Measurements from ENCODE around the gene JAKMIP3. TPM values are rescaled to one million over a fixed set of nuclear protein-coding genes. Genes with fewer than 3 reads are reported as not detected.

Gene JAKMIP3
- total RNA-seq, 1 experiment from 2014 or later = 0.07 TPM

- no peak for DNase-seq
These were observed 34.3 kb downstream of the JAKMIP3 start for GRCh38 chr10:132100091-132100481.

DNA sequence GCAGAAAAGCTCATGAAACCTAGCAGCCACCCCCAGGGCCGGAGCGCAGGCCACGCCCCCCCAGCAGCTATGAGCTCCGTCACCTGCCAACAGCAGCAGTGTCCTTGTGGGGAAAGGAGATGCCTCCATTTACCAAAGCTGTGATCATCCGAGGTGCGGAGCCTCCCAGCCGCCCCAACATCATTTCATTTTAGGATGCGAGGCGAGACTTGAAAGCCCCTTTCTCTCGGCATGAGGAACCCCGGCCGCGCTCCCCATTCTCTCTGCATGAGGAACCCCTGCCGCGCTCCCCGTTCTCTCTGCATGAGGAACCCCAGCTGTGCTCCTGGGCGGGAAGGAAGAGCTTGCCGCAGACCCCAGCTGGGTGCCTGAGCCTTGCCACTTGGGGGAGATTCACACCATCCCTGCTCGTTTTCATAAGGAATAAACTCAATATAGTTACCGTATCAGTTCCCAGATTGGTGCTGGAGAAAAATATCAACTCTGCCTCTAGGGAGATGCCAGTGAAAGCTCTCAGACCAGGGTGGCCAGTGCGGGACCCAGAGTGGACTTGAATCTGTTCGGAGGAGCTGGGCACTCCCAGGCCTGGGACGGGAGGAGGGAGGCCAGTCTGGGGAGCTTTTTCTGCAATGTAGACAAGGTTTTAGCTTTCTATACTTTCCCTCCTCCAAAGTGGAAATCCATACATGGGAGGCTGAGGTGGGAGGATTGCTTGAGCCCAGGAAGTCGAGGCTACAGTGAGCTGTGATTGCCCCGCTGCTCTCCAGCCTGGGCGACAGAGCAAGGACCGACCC is 35.0 kb downstream of the JAKMIP3 start:
- DNase-seq = no peak
- no peaks in the 10 kb centered on the region for H3K9me3 ChIP-seq
- no peaks in the 10 kb centered on the region for H3K36me3 ChIP-seq
- no peaks in the 10 kb centered on the region for H3K27me3 ChIP-seq
- no peak overlapping the region for H3K4me3 ChIP-seq

More at GRCh38 chr10:132100091-132100481, 34.3 kb downstream of the JAKMIP3 start:
- Histone ChIP-seq H3K27me3 (no peaks in the 10 kb centered on the region), H3K4me3 (no peak overlapping the region), H3K9me3 (no peaks in the 10 kb centered on the region), H3K36me3 (no peaks in the 10 kb centered on the region)

DNA sequence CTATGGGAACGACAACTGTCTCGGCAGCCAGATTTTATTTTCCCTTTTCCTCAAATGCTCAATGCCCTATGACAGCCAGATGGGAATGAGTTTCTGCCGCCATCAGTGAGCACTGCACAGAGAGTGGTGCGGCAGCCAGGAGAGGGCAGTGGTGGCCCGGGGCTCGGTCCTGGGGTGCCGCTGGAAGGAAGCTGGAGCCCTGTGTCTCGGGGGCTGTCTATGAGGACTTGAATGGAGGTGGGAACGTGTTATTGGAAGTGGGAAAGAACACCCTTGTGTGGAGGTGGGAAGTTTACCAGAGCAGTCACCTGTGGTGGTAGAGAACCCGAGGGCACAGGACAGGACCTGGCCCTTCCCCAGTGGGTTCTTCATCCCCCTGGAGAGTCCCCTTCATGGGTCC is 35.8 kb downstream of the JAKMIP3 start:
- no peak for DNase-seq
- Histone ChIP-seq H3K27me3 (no peaks in the 10 kb centered on the region), H3K36me3 (no peaks in the 10 kb centered on the region), H3K4me3 (no peak overlapping the region), H3K9me3 (no peaks in the 10 kb centered on the region)

DNA sequence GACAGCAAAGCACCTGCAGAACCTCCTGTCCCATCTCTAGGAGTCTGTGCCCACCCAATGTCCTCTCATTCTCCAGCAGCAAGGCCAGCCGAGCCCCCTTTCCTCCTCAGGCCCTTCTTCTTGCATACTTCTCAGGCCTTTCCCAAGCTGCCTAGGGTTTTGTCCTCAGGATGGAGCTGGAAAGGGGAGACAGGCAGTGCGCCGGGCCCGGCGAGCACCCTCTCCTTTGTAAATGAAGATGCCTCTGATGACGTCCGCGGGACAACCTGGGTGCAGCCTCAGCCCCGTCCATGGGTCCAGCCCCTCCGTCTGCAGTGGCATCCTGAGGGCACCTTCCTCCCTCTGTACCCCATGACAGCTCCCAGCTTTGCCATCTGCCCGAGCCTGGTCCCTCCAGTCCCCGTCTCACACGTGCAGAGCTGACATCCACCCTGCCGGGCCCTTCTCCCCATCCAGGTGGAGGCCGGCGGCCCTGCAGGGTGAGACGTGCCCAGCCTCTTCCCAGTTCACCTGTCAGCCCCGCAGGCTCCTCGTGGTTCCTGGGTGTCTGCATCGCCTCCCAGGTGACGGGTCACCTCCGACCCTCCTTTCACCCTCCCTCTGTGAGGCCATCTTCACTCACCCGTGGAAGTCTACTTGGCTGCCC is 36.4 kb downstream of the JAKMIP3 start:
- Histone ChIP-seq H3K9me3 (no peaks in the 10 kb centered on the region), H3K36me3 (no peaks in the 10 kb centered on the region)
- DNase-seq = no peak

DNA sequence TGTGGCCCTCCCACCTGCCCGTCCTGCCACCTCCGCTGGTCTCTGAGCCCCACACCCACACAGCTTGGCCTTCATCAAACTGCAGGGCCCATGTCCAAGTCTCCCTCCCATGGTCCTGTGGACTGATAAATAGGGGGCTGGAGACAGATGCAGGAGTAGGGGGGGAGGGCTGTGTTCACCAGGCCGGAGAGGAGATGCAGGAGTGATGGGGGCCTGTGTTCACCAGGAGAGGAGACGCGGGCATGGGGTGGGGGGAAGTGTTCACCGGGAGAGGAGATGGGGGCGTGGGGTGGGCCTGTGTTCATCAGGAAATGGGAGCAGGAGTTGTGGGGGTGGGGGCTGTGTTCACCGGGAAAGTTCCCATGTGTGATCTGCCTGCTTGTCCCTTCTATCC is 37.0 kb downstream of the JAKMIP3 start:
- no peak overlapping the region for H3K4me3 ChIP-seq
- no peaks in the 10 kb centered on the region for H3K9me3 ChIP-seq
- no peaks in the 10 kb centered on the region for H3K27me3 ChIP-seq
- no peak for DNase-seq
- H3K36me3 ChIP-seq = no peaks in the 10 kb centered on the region

More for the DNA sequence above, 36.4 kb downstream of the JAKMIP3 start:
- Histone ChIP-seq H3K27me3 (no peaks in the 10 kb centered on the region), H3K4me3 (no peak overlapping the region)

DNA sequence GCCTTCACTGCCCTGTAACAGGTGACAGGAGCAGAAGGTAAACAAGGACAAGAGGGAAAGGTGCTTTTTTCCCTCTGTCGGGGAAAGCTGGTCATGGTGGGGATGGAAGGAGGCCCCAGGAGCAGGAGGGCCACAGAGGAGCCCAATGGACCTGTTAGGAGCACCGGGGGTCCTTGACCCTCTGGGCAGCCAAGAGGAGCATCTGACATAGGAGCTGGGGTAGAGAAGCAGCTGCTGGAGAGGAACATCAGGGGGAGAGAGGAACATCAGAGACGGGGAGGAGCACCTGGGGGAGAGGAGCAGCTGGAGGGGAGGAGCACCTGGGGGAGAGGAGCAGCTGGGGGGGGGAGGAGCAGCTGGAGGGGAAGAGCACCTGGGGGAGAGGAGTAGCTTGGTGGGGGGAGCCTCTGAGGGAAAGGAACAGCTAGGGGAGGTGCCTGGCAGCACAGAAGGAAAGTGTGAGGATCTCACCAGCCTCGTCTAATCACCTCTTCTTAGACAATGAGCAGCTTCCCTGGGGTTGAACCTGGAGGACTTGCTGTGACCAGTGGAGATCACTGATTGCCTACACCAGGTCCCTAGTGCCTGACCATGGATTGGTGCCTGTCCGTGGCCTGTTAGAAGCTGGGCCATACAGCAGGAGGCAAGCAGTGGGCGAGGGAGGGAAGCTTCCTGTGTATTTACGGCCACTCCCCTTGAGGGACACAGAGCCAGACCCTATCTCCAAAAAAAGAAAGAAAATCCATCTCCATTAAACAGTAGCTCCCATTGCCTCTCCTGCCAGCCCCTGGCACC is 37.6 kb downstream of the JAKMIP3 start:
- no peaks in the 10 kb centered on the region for H3K36me3 ChIP-seq
- no peak overlapping the region for H3K4me3 ChIP-seq
- DNase-seq = no peak

GRCh38 chr10:132104062-132104461 is 38.3 kb downstream of the JAKMIP3 start:
- H3K36me3 ChIP-seq = no peaks in the 10 kb centered on the region
- no peak overlapping the region for H3K4me3 ChIP-seq
- no peaks in the 10 kb centered on the region for H3K9me3 ChIP-seq
- no peaks in the 10 kb centered on the region for H3K27me3 ChIP-seq
- DNase-seq = no peak

More for the DNA sequence above, 37.6 kb downstream of the JAKMIP3 start:
- H3K9me3 ChIP-seq = no peaks in the 10 kb centered on the region
- no peaks in the 10 kb centered on the region for H3K27me3 ChIP-seq

GRCh38 chr10:132104471-132105301 is 38.9 kb downstream of the JAKMIP3 start:
- no peaks in the 10 kb centered on the region for H3K9me3 ChIP-seq
- no peaks in the 10 kb centered on the region for H3K36me3 ChIP-seq
- H3K27me3 ChIP-seq = no peaks in the 10 kb centered on the region
- no peak for DNase-seq
- no peak overlapping the region for H3K4me3 ChIP-seq

DNA sequence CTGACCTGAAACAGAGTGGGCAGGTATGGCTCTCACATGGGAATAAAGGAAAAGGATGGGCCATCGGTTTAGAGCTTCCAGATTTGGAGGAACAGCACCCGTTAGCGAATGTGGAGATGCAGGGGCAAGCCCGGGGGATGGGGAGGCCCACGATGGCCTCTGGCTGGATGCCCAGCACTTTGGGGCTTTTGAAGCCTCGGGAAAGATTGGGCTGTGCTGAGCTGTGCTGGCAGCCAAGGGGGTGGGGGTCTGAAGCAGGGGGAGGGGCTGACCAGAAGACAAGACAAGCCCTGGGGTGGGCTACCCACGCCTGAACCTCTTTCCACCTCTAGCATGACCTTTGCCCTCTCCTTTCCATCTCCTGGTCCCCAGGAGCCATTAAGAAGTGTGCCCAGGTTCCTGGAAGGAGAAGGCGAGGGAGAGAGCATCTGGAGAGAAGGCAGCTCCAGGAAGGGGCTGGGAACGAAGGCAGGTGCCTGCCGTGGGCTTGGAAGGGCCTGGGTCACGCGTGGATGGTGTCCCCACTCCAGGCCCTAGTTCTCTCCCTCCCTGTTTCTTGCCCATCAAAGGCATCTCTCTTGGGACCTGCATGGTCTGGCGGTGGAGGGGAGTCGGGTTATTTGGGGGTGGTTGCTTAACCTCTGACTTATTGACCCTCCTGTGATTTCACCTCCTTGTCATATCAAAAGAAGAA is 39.7 kb downstream of the JAKMIP3 start:
- Histone ChIP-seq H3K4me3 (no peak overlapping the region), H3K36me3 (no peaks in the 10 kb centered on the region), H3K27me3 (no peaks in the 10 kb centered on the region), H3K9me3 (no peaks in the 10 kb centered on the region)
- no peak for DNase-seq

DNA sequence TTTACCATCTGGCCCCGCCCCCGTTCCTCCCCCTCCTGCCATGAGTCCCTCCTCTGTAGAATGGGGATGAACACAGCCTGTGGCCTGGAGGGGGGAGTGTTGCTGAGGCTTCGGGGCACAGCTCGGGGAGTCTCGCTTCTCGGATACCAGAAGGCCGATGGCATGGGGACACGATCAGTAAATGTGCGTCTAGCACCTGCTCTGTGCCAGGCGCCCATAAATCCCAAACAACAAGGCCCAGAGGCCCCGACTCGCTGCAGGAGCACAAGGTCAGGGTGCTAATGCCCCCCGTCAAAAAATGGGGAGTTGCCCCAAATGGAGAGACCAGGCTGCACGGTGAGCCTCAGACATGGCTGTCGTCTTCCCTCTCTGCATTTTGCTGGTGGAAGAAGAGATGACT is 40.7 kb downstream of the JAKMIP3 start:
- no peaks in the 10 kb centered on the region for H3K27me3 ChIP-seq
- no peaks in the 10 kb centered on the region for H3K36me3 ChIP-seq
- no peaks in the 10 kb centered on the region for H3K9me3 ChIP-seq
- DNase-seq = no peak
- H3K4me3 ChIP-seq = no peak overlapping the region

GRCh38 chr10:132107186-132107948 is 41.6 kb downstream of the JAKMIP3 start:
- Histone ChIP-seq H3K4me3 (no peak overlapping the region), H3K27me3 (no peaks in the 10 kb centered on the region), H3K36me3 (no peaks in the 10 kb centered on the region), H3K9me3 (no peaks in the 10 kb centered on the region)
- no peak for DNase-seq

GRCh38 chr10:132107949-132108877 is 42.5 kb downstream of the JAKMIP3 start:
- H3K9me3 ChIP-seq = no peaks in the 10 kb centered on the region
- DNase-seq = no peak
- H3K4me3 ChIP-seq = no peak overlapping the region
- H3K36me3 ChIP-seq = no peaks in the 10 kb centered on the region
- no peaks in the 10 kb centered on the region for H3K27me3 ChIP-seq

DNA sequence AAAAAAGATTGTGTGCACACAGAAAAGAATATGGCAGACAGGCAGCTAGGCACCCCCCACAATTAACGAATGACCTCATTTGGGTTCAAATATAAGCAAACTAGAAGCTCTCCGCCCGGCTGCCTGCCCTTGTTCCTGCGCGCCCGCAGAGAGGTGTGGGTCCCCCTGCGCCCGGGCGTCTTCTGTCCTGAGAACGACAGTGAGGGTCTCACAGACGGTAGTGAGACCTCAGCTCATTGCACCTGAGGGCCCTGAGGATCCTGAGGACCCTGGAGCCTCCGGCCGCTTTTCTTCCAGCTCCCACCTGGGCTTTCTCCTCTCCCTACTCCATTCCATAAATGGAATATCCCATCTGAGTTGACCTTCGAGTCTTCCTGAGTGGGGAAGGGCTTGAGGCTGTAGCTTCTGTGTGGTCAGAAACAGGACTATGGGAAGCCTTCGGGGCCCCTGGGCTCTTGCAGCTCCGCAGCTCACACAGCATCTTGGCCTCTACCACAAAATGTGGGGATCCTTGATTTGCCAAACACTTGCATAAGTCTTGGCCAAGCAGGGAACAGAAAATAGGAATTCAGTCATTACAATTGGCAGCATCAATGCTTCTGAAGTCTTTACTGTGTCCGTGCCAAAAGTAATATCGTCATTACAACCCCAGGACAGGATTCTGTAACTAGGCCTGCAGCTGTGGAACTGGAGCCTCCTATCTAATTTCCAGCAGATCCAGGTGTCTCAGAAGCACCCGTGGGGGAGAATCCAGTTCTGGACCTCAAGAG is 43.8 kb downstream of the JAKMIP3 start:
- Histone ChIP-seq H3K9me3 (no peaks in the 10 kb centered on the region), H3K36me3 (no peaks in the 10 kb centered on the region), H3K27me3 (no peaks in the 10 kb centered on the region), H3K4me3 (no peak overlapping the region)
- DNase-seq = peak; percentile 31

GRCh38 chr10:132110111-132110521 is 44.4 kb downstream of the JAKMIP3 start:
- H3K4me3 ChIP-seq = no peak overlapping the region
- DNase-seq = no peak
- no peaks in the 10 kb centered on the region for H3K9me3 ChIP-seq
- H3K27me3 ChIP-seq = no peaks in the 10 kb centered on the region
- no peaks in the 10 kb centered on the region for H3K36me3 ChIP-seq

All from MG63 (cell line).